Uterus (tissue), 4 donors: Measurements from ENCODE around the gene ARHGDIB. TPM values are rescaled to one million over a fixed set of nuclear protein-coding genes. Genes with fewer than 3 reads are reported as not detected.

Experiments used
- DNase-seq, 2 donors: peaks; one replicate each; pipeline ENCODE4 v3.0.0-alpha.2; 2019 to 2020
- H3K27ac ChIP-seq, 2 donors: fragments of 200-600 bp; sonication (generic); 1 replicate in 1 of 2; 2 replicates in 1 of 2; pipeline ENCODE4 v1.5.1; 2016 to 2018
- H3K27me3 ChIP-seq, 2 donors: fragments of 200-600 bp; sonication (generic); one replicate each; pipeline ENCODE4 v1.5.1; 2018 to 2019; ENCODE audit warnings: control low read depth in 1 of 2
- H3K36me3 ChIP-seq, 2 donors: fragments of 200-600 bp; sonication (generic); one replicate each; pipeline ENCODE4 v1.5.1; 2019; ENCODE audit warnings: control low read depth in 1 of 2
- H3K4me1 ChIP-seq, 2 donors: fragments of 200-600 bp; sonication (generic); one replicate each; pipeline ENCODE4 v1.5.1; 2018 to 2019; ENCODE audit warnings: control low read depth in 1 of 2
- H3K4me3 ChIP-seq, 2 donors: fragments of 200-600 bp; sonication (generic); 1 replicate in 1 of 2; 2 replicates in 1 of 2; pipeline ENCODE4 v1.5.1; 2018 to 2019; ENCODE audit warnings: mild to moderate bottlenecking in 1 of 2
- H3K9me3 ChIP-seq, 2 donors: fragments of 200-600 bp; sonication (generic); one replicate each; pipeline ENCODE4 v1.5.1; 2019; ENCODE audit warnings: control low read depth in 1 of 2
- CTCF ChIP-seq, 4 experiments: fragments of 200-600 bp in 2 of 4; fragments of 450-650 bp in 2 of 4; sonication (generic) in 2 of 4; IDR thresholded peaks; one replicate each; pipeline ENCODE4 v1.5.1; 2016 to 2019; ENCODE audit warnings: antibody characterized with exemption in 4 of 4, mild to moderate bottlenecking in 2 of 4, moderate library complexity in 1 of 4
- POLR2A ChIP-seq, 2 donors: fragments of 450-650 bp; IDR thresholded peaks; one replicate each; pipeline ENCODE4 v1.6.1; 2016; ENCODE audit warnings: antibody characterized with exemption in 2 of 2, mild to moderate bottlenecking in 1 of 2, moderate library complexity in 1 of 2
- intact Hi-C: fragments of 100-400 bp; cut with DNase I; formaldehyde crosslinking; loops from one replicate; pipeline ENCODE4 v1.15.1; 2023; ENCODE audit warnings: low total_unique reads
- total RNA-seq, 4 donors: library from RNA; depleted of rRNA in 3 of 4; stranded (reverse); fragments of >200 nt in 3 of 4; gene quantifications; one replicate each; pipeline versions ENCODE4 v1.1.0 to v1.2.4, GENCODE V29; 2014 to 2023
- donor health status: DM: yes; HTN: yes; CAD: no.

Gene ARHGDIB
- total RNA-seq, 4 donors from 2014 or later = 28.4 to 175 (median 59.9) TPM

- Histone ChIP-seq H3K4me3 (no peak overlapping the region), H3K4me1 (no peaks in the 10 kb centered on the region), H3K27ac (no peak overlapping the region), H3K36me3 (no peaks in the 10 kb centered on the region), H3K27me3 (no peaks in the 10 kb centered on the region), H3K9me3 (no peaks in the 10 kb centered on the region)
- intact Hi-C loops = no loop called here
- TF ChIP-seq CTCF (IDR thresholded peaks at IDR 0.05) = no peak
- TF ChIP-seq POLR2A (IDR thresholded peaks at IDR 0.05) = no peak
- DNase-seq = no peak
These were observed 15.3 kb upstream of the ARHGDIB start for GRCh38 chr12:14976658-14977057.

- intact Hi-C loops = no loop called here
- no peak for DNase-seq
- no peak overlapping the region for H3K4me3 ChIP-seq
- no peaks in the 10 kb centered on the region for H3K9me3 ChIP-seq
- no peaks in the 10 kb centered on the region for H3K27me3 ChIP-seq
- no peak overlapping the region for H3K27ac ChIP-seq
- no peaks in the 10 kb centered on the region for H3K4me1 ChIP-seq
- no peaks in the 10 kb centered on the region for H3K36me3 ChIP-seq
- TF ChIP-seq CTCF (IDR thresholded peaks at IDR 0.05) = no peak
- TF ChIP-seq POLR2A (IDR thresholded peaks at IDR 0.05) = no peak
These were observed 14.1 kb upstream of the ARHGDIB start for GRCh38 chr12:14975457-14975856.

GRCh38 chr12:14974633-14975032 is 13.2 kb upstream of the ARHGDIB start:
- H3K36me3 ChIP-seq = no peaks in the 10 kb centered on the region
- intact Hi-C loops = no loop called here

GRCh38 chr12:14972816-14973215 is 11.4 kb upstream of the ARHGDIB start, which contains the start of gene PDE6H:
Gene PDE6H (plus strand): TSS chr12:14973042. CDS start chr12:14978013, 4,971 bp downstream.
- TF ChIP-seq POLR2A (IDR thresholded peaks at IDR 0.05) (no peak), CTCF (IDR thresholded peaks at IDR 0.05) (no peak)
- Histone ChIP-seq H3K4me3 (no peak within 1 kb of the TSS), H3K27ac (no peak within 1 kb of the TSS), H3K36me3 (no peaks in the 10 kb centered on the region), H3K27me3 (no peaks in the 10 kb centered on the region), H3K4me1 (no peaks in the 10 kb centered on the region), H3K9me3 (no peaks in the 10 kb centered on the region)
- intact Hi-C loops = no loop called here
- no peak for DNase-seq

More at GRCh38 chr12:14974633-14975032, 13.2 kb upstream of the ARHGDIB start:
- H3K4me1 ChIP-seq = no peaks in the 10 kb centered on the region
- TF ChIP-seq CTCF (IDR thresholded peaks at IDR 0.05) (no peak), POLR2A (IDR thresholded peaks at IDR 0.05) (no peak)
- no peak overlapping the region for H3K27ac ChIP-seq
- H3K4me3 ChIP-seq = no peak overlapping the region
- no peaks in the 10 kb centered on the region for H3K27me3 ChIP-seq
- no peaks in the 10 kb centered on the region for H3K9me3 ChIP-seq
- no peak for DNase-seq

DNA sequence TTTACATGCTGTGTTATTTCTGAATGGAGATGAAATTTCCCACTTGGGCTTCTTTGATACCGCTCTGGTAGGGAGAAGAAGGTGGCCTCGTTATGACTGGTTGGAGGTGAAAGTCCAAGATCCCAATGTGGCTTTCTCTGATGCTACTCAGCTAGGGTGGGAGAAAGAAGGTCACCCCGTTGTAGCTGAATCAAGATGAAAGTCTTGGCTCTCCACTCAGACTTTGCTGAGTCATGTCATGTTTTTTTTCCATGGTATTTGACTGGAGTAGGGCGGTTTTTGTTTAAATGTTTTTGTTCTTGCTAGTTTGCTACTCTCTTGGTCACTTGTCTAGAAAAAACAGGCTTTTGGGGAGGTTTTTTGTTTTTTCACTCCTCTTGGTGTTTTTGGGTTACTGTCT is 9.1 kb upstream of the ARHGDIB start:
- H3K4me1 ChIP-seq = no peaks in the 10 kb centered on the region
- no peak overlapping the region for H3K4me3 ChIP-seq
- intact Hi-C loops = no loop called here
- no peaks in the 10 kb centered on the region for H3K27me3 ChIP-seq
- no peaks in the 10 kb centered on the region for H3K9me3 ChIP-seq
- no peak for DNase-seq
- no peak overlapping the region for H3K27ac ChIP-seq
- H3K36me3 ChIP-seq = no peaks in the 10 kb centered on the region
- no peak for TF ChIP-seq CTCF (IDR thresholded peaks at IDR 0.05)
- TF ChIP-seq POLR2A (IDR thresholded peaks at IDR 0.05) = no peak
